Measurements from ENCODE around the gene CAPS2. TPM values are rescaled to one million over a fixed set of nuclear protein-coding genes. Genes with fewer than 3 reads are reported as not detected.

The CAPS2 gene
- total RNA-seq, 1 experiment from 2014 or later: 18.3 TPM

GRCh38 chr12:75354011-75354410, 23.9 kb upstream of the CAPS2 start (continued):
- TF ChIP-seq POLR2A (IDR thresholded peaks at IDR 0.05; ENCODE audit: borderline replicate concordance, extremely low read depth, insufficient read depth, insufficient read length): no peak
- no peak for TF ChIP-seq EGR1 (IDR thresholded peaks at IDR 0.05; ENCODE audit: low read depth)
- TF ChIP-seq EZH2phosphoT487 (IDR thresholded peaks at IDR 0.05; ENCODE audit: borderline replicate concordance): no peak
- TF ChIP-seq, protein P1, sequence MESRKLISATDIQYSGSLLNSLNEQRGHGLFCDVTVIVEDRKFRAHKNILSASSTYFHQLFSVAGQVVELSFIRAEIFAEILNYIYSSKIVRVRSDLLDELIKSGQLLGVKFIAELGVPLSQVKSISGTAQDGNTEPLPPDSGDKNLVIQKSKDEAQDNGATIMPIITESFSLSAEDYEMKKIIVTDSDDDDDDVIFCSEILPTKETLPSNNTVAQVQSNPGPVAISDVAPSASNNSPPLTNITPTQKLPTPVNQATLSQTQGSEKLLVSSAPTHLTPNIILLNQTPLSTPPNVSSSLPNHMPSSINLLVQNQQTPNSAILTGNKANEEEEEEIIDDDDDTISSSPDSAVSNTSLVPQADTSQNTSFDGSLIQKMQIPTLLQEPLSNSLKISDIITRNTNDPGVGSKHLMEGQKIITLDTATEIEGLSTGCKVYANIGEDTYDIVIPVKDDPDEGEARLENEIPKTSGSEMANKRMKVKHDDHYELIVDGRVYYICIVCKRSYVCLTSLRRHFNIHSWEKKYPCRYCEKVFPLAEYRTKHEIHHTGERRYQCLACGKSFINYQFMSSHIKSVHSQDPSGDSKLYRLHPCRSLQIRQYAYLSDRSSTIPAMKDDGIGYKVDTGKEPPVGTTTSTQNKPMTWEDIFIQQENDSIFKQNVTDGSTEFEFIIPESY (IDR thresholded peaks at IDR 0.05; ENCODE audit: extremely low read depth, insufficient replicate concordance, low read length): no peak
- TF ChIP-seq TCF7L2 (IDR thresholded peaks at IDR 0.05; ENCODE audit: borderline replicate concordance, extremely low read depth, insufficient read depth, insufficient read length): no peak
- no peak for TF ChIP-seq SIN3A (IDR thresholded peaks at IDR 0.05; ENCODE audit: low read depth)

DNA sequence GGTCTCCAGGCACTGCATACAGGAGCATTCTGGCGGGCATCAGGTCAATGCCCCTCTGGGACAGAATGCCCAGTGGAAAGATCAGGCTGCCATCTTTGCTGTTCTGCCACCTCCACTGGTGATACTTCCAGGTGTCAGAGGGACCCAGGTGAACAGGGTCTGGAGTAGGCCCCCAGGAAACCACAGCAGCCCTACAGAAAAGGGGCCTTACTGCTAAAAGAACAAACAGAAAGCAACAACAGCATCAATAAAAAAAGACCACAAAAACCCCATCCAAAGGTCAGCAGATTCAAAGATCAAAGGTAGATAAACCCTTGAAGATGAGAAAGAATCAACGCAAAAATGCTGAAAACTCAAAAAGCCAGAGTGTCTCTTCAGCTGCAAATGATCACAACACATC, 20.3 kb upstream of the CAPS2 start:
- ChIA-PET CTCF (no interaction called here), POLR2A (no interaction called here), RAD21 (ENCODE audit: low non-redundant PET in 1 of 2, low total read pairs in 2 of 2, uncharacterized antibody in 2 of 2, unreplicated experiment in 2 of 2) (no interaction called here)
- Histone ChIP-seq H3K9ac (ENCODE audit: low read length) (no peak overlapping the region), H3K79me2 (ENCODE audit: insufficient read depth, low read length) (no peaks in the 10 kb centered on the region; the same call in 1 of the 2 replicates), H3K4me1 (ENCODE audit: control insufficient read depth in 1 of 2, insufficient read depth in 2 of 2, low read length in 2 of 2) (peaks cover 14 to 22% of the 10 kb centered on the region in 2 experiments), H3K9me3 (ENCODE audit: control insufficient read depth in 1 of 2, insufficient read depth in 1 of 2, low read depth in 1 of 2, low read length in 2 of 2) (no peaks in the 10 kb centered on the region; a peak in 1 of 4 replicates), H3K4me2 (ENCODE audit: low read length) (no peak overlapping the region), H4K20me1 (ENCODE audit: insufficient read depth) (no peaks in the 10 kb centered on the region), H3K27me3 (ENCODE audit: insufficient read depth, low read length) (no peaks in the 10 kb centered on the region), H3K36me3 (ENCODE audit: control insufficient read depth in 1 of 2, insufficient read depth in 2 of 2, low read length in 2 of 2) (no peaks in the 10 kb centered on the region), H2AFZ (ENCODE audit: low read depth, low read length, poor library complexity, severe bottlenecking) (no peak overlapping the region), H3K4me3 (replicated peaks in 1 of 2; ENCODE audit: low read depth in 1 of 2, low read length in 2 of 2) (no peak overlapping the region), H3K9me2 (ENCODE audit: insufficient read depth) (no peaks in the 10 kb centered on the region), H3K27ac (ENCODE audit: low read depth, low read length) (no peak overlapping the region)
- no TSS peak for BruUV-seq (replicated peaks)
- no peak for TF ChIP-seq CTCF (IDR thresholded peaks at IDR 0.05 in 2 of 3, conservative IDR thresholded peaks at IDR 0.05 in 1 of 3; ENCODE audit: borderline replicate concordance in 1 of 3, insufficient read depth in 1 of 3, low read depth in 2 of 3, low read length in 2 of 3)
- TF ChIP-seq JUND (IDR thresholded peaks at IDR 0.05): no peak
- TF ChIP-seq, protein P2, sequence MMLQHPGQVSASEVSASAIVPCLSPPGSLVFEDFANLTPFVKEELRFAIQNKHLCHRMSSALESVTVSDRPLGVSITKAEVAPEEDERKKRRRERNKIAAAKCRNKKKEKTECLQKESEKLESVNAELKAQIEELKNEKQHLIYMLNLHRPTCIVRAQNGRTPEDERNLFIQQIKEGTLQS (IDR thresholded peaks at IDR 0.05): no peak
- TF ChIP-seq, protein P3, sequence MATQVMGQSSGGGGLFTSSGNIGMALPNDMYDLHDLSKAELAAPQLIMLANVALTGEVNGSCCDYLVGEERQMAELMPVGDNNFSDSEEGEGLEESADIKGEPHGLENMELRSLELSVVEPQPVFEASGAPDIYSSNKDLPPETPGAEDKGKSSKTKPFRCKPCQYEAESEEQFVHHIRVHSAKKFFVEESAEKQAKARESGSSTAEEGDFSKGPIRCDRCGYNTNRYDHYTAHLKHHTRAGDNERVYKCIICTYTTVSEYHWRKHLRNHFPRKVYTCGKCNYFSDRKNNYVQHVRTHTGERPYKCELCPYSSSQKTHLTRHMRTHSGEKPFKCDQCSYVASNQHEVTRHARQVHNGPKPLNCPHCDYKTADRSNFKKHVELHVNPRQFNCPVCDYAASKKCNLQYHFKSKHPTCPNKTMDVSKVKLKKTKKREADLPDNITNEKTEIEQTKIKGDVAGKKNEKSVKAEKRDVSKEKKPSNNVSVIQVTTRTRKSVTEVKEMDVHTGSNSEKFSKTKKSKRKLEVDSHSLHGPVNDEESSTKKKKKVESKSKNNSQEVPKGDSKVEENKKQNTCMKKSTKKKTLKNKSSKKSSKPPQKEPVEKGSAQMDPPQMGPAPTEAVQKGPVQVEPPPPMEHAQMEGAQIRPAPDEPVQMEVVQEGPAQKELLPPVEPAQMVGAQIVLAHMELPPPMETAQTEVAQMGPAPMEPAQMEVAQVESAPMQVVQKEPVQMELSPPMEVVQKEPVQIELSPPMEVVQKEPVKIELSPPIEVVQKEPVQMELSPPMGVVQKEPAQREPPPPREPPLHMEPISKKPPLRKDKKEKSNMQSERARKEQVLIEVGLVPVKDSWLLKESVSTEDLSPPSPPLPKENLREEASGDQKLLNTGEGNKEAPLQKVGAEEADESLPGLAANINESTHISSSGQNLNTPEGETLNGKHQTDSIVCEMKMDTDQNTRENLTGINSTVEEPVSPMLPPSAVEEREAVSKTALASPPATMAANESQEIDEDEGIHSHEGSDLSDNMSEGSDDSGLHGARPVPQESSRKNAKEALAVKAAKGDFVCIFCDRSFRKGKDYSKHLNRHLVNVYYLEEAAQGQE (IDR thresholded peaks at IDR 0.05; ENCODE audit: low read depth): no peak
- TF ChIP-seq FOSL1 (IDR thresholded peaks at IDR 0.05; ENCODE audit: low read depth): no peak
- intact Hi-C loops (cut with micrococcal nuclease): no loop called here
- DNase-seq (ENCODE audit: low read depth, low spot score) (no peak), ATAC-seq (no peak)
